Activated naive CD8-positive, alpha-beta T cell treated with anti-CD3 and anti-CD28 coated beads, Interleukin-2, amount 50 U/mL, for 24 hours (primary cell): ENCODE results near the gene NAT8L.

Experiments
- ATAC-seq: fragments of 150-1000 bp; cut with Tn5 transposase; one replicate; pipeline ENCODE4 v1.10.0; 2021
- DNase-seq: peaks from one replicate; pipeline ENCODE4 v3.0.0; 2021
- H3K27ac Mint-ChIP-seq: one replicate; pipeline ENCODE4 v1.8.0; 2021; ENCODE audit warnings: mild to moderate bottlenecking, mixed read lengths
- H3K27me3 Mint-ChIP-seq: one replicate; pipeline ENCODE4 v1.8.0; 2021; ENCODE audit warnings: mixed read lengths
- H3K36me3 Mint-ChIP-seq: one replicate; pipeline ENCODE4 v1.8.0; 2021; ENCODE audit warnings: low read depth, mixed read lengths
- H3K4me1 Mint-ChIP-seq: one replicate; pipeline ENCODE4 v1.8.0; 2021; ENCODE audit warnings: mixed read lengths
- H3K4me3 Mint-ChIP-seq: one replicate; pipeline ENCODE4 v1.8.0; 2021; ENCODE audit warnings: mild to moderate bottlenecking, moderate library complexity, mixed read lengths
- H3K9me3 Mint-ChIP-seq: one replicate; pipeline ENCODE4 v1.8.0; 2021; ENCODE audit warnings: mixed read lengths

The NAT8L gene

DNA sequence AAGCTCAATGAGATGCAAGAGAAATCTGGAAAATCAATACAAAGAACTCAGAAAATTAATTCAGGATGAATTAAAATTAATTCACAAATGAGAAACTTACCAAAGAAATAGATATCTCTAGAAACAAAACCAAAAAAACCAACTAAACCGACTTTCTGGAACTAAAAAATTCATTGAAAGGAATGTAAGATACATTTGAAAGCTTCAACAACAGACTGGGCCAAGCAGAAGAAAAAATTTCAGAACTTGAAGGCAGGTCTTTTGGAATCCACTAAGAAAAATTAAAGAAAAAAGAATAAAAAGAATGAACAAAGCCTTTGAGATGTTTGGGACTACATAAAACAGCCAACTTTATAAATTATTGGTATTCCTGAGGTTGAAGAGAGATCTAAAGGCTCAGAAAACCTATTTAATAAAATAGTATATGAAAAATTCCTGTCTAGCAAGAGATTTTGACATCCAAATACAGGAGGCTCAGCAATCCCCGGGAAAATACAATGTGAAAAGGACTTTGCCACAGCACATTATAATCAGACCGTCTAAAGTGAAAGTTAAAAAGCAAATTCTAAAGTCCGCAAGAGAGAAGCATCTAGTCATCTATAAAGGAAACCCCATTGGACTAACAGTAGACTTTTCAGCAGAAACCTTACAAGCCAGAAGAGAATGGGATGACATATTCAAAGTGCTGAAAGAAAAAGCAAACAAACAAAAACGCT, 44.2 kb downstream of the NAT8L start:
- Mint-ChIP-seq H3K4me3 (no peak overlapping the region), H3K9me3 (peaks cover 16% of the 10 kb centered on the region), H3K27me3 (peaks cover 3% of the 10 kb centered on the region), H3K36me3 (peaks cover 4% of the 10 kb centered on the region), H3K4me1 (peaks cover 2% of the 10 kb centered on the region), H3K27ac (no peak overlapping the region)
- ATAC-seq = no peak
- DNase-seq = no peak

DNA sequence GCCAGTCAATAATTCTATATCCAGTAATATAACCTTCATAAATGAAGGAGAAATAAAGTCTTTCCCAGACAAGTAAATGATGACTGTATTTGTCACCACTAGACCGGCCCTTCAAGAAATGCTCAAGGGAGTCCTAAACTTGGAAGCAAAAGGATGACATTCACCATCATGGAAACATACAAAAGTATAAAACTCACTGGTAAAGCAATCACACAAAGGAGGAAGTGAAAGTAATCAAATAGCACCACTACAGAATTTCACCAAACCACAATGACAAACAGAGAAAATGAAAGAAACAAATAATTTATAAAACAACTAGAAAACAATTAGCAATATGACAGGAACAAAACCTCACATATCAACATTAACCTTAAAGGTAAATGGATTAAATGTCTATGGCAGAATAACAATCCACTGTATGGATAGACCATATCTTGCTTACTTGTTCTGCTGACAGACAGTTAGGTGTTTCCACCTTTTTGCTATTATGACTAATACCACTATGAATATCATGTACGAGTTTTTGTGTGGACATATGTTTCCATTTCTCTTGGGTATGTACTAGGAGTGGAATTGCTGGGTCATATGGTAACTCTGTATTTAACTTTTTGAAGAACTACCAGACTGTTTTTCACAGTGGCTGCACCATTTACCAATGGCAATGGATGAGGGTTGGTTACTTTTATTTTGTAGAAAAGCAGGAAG, 44.9 kb downstream of the NAT8L start:
- no peak overlapping the region for H3K27ac Mint-ChIP-seq
- peaks cover 7% of the 10 kb centered on the region for H3K27me3 Mint-ChIP-seq
- H3K4me1 Mint-ChIP-seq = peaks cover 7% of the 10 kb centered on the region
- H3K36me3 Mint-ChIP-seq = peaks cover 4% of the 10 kb centered on the region
- DNase-seq = no peak
- H3K4me3 Mint-ChIP-seq = no peak overlapping the region
- ATAC-seq = no peak
- H3K9me3 Mint-ChIP-seq = peaks cover 16% of the 10 kb centered on the region

DNA sequence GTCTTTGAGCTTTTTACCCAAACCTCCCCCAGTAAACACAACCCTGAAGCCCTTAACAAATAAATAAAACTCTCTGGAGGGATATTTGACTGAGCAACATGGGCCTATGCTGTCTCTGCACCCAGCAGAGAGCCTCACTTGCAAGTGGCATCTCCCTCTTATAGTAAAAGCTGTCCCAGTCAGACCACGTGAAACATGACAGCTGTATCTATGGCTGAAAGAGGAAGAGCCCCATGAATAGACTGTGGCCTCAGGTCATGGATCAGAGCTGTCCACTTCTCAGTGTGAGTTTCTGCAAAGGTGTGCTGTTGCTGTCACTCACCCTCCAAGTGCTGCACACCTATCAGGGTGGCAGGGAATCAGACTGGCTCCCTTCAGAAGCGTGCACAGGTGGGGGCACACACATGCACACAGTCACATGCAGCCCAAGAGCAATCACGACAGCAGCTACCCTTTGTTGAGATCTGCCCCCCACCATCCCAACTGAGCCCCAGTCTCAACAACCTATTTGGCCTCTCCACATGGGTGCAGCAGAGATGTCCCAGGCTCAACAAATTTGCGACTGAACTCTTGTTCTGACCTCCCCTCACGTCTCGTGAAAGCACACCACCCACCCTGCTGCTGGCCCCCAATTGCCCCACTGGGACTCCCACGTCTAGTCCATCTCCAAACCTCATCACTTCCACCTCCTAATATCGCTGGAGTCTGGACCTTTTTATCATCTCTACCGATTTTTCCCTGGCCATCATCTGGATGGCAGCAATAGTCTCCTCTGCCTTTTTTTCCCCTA, 45.6 kb downstream of the NAT8L start:
- peaks cover 16% of the 10 kb centered on the region for H3K9me3 Mint-ChIP-seq
- no peak overlapping the region for H3K4me3 Mint-ChIP-seq
- ATAC-seq = no peak
- peaks cover 4% of the 10 kb centered on the region for H3K36me3 Mint-ChIP-seq
- peaks cover 9% of the 10 kb centered on the region for H3K27me3 Mint-ChIP-seq
- H3K27ac Mint-ChIP-seq = no peak overlapping the region
- H3K4me1 Mint-ChIP-seq = peaks cover 8% of the 10 kb centered on the region
- no peak for DNase-seq

- H3K4me1 Mint-ChIP-seq = peaks cover 8% of the 10 kb centered on the region
- H3K9me3 Mint-ChIP-seq = peaks cover 16% of the 10 kb centered on the region
- peaks cover 4% of the 10 kb centered on the region for H3K36me3 Mint-ChIP-seq
- DNase-seq = no peak
- H3K4me3 Mint-ChIP-seq = no peak overlapping the region
- H3K27me3 Mint-ChIP-seq = peaks cover 13% of the 10 kb centered on the region
- no peak overlapping the region for H3K27ac Mint-ChIP-seq
- ATAC-seq = no peak
These were observed 46.4 kb downstream of the NAT8L start for GRCh38 chr4:2105559-2105958.

DNA sequence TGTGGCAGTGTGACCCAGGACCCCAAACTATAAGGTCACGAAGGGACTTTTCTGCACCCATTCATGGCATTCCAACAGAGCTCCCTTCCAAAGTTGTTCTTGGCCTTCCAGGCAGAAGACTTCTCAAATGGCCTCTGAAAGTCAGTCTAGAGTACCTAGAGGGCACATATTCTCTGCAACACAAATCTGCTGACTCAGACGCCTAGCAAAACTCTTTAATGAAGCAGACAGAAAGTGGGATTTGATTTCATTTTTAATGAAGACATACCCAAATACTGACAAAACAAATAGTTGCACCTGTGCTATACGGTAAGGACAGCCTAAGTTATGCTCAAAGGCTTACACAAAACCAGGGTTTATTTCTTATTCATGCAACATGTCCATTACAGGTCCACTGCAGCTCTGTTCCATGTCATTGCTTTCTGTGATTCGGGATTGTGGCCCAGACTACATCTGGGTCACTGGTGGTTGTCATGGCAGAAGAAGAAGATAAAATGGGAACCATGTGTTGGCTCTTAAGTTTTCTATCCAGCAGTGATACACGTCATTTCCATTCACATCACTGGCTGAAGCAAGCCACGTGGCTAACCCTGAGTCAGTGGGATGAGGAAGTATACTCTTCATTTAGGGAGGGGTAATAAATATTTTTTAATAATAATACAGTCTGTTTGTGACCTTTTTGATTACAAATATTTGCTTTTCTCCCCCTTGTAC, 57.7 kb downstream of the NAT8L start:
- no peaks in the 10 kb centered on the region for H3K36me3 Mint-ChIP-seq
- ATAC-seq (no peak), DNase-seq (no peak)
- H3K9me3 Mint-ChIP-seq = no peaks in the 10 kb centered on the region
- peaks cover 1% of the 10 kb centered on the region for H3K27me3 Mint-ChIP-seq
- H3K27ac Mint-ChIP-seq = no peak overlapping the region
- H3K4me3 Mint-ChIP-seq = no peak overlapping the region
- no peaks in the 10 kb centered on the region for H3K4me1 Mint-ChIP-seq
